ENCODE results near the gene APLF.
"Not testable (repeated sequence)": the region's sequence is repeated elsewhere in the genome, so short reads cannot be mapped to it uniquely, and the experiment has no call there.

APLF gene

DNA sequence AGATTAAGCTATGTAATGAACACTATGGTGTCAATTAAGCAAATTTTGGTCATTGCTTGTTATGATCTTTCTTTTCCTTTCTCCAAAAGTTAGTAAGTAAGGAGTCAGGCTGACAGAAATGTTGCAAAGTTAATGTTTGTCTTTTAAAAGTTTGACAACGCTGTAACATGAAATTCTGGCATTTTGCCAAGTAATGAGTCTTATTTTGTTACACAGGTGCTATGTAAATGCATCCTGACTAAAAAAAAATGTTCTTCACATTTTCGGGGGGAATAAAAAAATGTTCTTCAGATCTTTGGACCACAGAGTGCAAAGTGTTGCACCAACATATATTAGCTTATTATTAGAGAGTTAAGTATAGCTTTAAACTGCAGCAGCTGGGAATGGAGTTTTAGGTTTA lies 121.2 kb downstream of the APLF start:
- no peak for DNase-seq (ENCODE audit: low read depth)

DNA sequence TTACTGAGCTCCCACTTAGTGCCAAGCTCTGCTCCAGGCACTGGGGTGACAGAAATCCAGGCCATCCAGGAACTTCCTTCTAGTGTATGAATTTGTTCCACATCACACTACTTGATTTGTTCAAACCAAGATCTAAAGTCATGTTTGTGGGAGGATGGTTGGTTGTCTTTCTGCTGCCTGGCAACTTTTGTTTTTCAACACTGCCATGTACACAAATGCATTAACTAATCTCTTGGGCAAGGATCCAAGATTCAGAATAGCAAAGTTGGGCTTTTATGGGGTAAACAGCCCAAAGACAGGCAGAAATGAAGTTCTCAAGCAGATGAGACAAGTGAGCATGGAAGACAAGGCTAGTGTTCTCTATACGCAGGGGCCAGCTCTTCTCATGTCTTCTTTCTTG lies 122.6 kb downstream of the APLF start:
- DNase-seq (ENCODE audit: low read depth): peak; percentile 16

DNA sequence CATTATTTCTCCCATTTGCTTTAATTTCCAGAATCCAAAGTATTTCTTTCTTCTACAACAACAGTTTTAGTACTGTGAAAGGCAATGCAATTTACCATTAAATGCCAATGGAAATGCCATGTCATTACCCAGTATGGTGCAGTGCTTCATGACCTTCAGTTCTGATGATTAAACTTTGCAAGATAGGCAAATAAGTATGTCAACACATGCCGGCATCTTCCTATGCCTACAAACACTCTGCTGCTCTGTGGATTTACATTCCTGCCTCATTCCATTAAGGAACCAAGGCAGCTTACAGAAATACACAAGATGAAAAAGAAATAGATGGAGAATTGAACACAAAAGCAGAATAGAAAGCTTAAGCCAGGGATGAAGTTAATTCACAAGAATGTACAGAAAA lies 123.3 kb downstream of the APLF start:
- no peak for DNase-seq (ENCODE audit: low read depth)

- no peak for DNase-seq (ENCODE audit: low read depth)
Observed at GRCh38 chr2:68591225-68591624, 123.8 kb downstream of the APLF start.

DNA sequence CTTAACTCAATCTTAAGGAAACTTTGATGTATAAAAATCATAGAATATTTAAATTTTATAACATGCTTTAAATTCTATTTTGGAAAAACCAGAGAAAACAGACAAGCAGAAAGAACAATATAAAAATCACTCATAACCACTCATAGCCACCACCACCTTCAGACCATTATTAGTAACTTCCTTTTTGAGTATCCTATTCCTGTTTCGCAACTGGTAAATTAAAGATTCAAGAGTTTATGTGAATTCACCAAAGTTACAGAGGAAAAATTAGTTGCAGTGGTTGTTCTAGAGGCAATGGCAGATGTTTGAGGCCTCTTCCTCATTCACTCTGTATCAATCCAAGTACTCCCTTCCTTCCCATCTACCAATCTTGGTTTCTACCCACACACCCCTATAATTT lies 126.7 kb downstream of the APLF start:
- DNase-seq (ENCODE audit: low read depth): peak; percentile 8

DNA sequence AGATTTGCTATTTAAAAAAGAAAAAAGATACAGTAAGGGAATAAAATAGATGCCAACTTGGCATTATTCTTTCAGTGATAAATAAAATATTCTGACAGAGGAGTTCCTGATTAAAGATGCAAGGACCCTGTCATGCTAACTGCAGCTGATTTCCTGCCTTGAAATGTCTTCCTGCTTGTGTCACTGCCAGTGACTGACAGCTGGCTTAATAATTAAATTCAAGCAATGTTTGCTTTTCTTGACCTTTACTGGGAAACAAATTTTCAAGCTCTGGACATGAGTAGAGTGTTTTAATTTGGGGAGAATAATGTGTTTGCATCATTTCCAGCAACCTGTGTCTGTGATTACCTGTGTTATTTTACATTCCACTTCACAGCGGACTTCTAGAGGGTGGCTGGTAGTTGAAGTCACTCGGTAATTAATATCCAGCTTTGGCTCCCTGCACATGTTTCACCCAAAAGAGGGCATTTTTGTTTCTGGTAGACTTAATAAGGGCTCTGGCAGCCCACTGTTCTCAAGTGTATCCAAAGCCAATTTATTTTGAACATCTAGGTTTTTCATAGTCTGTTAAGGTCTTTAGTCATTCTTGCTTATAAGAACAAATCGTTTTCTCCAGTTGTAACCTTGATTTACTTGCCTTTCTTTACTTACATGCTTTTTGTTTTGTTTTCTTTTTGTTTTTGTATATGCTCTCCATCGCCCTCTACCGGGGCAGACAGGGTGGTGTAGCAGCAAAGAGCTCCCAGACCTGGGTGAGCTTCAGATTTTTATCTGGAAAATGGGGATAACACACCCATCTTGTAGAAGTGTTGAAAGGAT lies 127.5 kb downstream of the APLF start:
- DNase-seq (ENCODE audit: low read depth): peak; percentile 49

DNA sequence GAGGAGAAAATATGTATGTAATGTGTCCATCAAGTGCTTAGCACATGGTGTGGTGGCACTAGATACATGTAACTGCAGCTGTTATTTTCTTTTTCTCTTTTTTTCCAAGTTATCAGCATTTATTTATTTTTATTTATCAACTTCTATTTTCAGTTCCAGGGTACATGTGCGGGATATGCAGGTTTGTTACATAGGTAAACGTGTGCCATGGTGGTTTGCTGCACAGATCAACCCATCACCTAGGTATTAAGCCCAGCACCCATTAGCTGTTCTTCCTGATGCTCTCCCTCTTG lies 128.1 kb downstream of the APLF start:
- DNase-seq (ENCODE audit: low read depth): not testable (repeated sequence)

GRCh38 chr2:68600495-68600894 lies 133.1 kb downstream of the APLF start:
- not testable (repeated sequence) for DNase-seq (ENCODE audit: low read depth)

GRCh38 chr2:68603059-68603458 lies 135.7 kb downstream of the APLF start:
- no peak for DNase-seq (ENCODE audit: low read depth)

DNA sequence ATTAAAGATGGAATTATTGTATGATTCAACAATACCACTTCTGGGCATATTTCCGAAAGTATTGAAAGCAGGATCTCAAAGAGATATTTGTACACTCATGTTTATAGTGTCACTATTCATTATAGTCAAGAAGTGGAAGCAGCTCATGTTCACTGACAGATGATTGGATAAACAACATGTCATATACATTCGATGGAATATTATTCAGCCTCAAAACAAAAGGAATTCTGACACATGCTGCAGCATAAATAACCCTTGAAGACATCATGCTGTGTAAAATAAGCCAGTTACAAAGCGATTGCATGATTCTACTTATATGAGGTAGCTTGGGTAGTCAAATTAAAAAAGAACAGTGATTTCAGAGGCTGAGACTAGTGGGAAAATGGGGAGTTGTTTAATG lies 136.7 kb downstream of the APLF start:
- DNase-seq (ENCODE audit: low read depth): no peak

DNA sequence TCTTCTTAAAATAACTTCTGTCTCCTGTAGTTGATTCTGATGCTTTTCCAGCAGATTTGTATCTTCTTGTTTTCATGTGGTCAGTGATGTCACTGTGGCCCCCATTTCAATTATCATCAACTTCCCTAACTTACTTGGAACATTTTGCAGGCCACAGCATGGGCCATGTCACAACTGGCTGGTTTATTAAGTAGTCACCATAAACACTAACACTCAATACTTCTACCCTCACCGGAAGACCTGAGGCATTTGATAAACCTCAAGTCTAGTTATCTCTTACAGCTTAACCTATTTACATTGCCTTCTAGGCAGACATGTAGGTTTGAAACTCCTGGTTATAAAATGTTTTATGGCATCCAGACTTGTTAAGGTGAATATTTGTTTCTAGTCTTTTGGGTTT lies 138.6 kb downstream of the APLF start:
- no peak for DNase-seq (ENCODE audit: low read depth)

- no peak for DNase-seq (ENCODE audit: low read depth)
Observed at GRCh38 chr2:68606759-68607158, 139.4 kb downstream of the APLF start.

GRCh38 chr2:68607837-68608236 lies 140.5 kb downstream of the APLF start:
- DNase-seq (ENCODE audit: low read depth): no peak

GRCh38 chr2:68612765-68613519 lies 145.6 kb downstream of the APLF start:
- DNase-seq (ENCODE audit: low read depth): no peak

GRCh38 chr2:68620772-68621171 lies 153.4 kb downstream of the APLF start:
- DNase-seq (ENCODE audit: low read depth): peak; percentile 18

DNA sequence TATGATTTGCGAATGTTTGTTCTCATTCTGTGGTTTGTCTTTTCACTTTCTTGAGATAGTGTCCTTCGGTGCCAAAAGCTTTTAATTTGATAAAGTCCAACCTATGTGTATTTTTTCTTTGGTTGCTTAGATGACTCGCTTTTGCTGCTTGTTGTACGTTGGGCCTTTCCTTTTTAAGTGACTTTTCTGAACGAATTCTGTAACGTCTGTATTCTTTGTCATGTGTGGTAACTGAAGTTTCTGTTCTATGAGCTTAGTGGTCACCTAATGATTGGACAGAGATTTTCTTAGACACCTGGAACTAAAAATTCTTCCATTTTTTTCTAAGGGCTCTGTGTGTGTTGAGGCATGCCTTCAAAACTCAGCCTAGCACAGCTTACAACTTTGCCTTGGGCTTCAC lies 156.4 kb downstream of the APLF start:
- no peak for DNase-seq (ENCODE audit: low read depth)

- no peak for DNase-seq (ENCODE audit: low read depth)
Observed at GRCh38 chr2:68627615-68628014, 160.2 kb downstream of the APLF start.

Data from iris pigment epithelial cell (primary cell).